Activated CD4-positive, alpha-beta memory T cell treated with anti-CD3 and anti-CD28 coated beads, Interleukin-2, amount 10 ng/mL, durations not matched to agents 7 days and 5 days (primary cell): ENCODE results near the gene TP53BP1. TPM values are rescaled to one million over a fixed set of nuclear protein-coding genes. Genes with fewer than 3 reads are reported as not detected.
"Not testable (repeated sequence)": the region's sequence is repeated elsewhere in the genome, so short reads cannot be mapped to it uniquely, and the experiment has no call there.

ENCODE experiments used
- CTCF ChIA-PET: fragments of 350-600 bp; sonication (Branson Sonifier 250); formaldehyde crosslinking; loops from one replicate; lab custom pipeline; 2021; ENCODE audit warnings: antibody characterized with exemption, inconsistent platforms; lab: Charles Lee
- POLR2A ChIA-PET: fragments of 350-600 bp; sonication (Branson Sonifier 250); formaldehyde crosslinking; loops from one replicate; lab custom pipeline; 2021; ENCODE audit warnings: antibody characterized with exemption; lab: Charles Lee
- DNase-seq: peaks from one replicate; pipeline ENCODE4 v3.0.0-alpha.2; 2020
- H3K27ac Mint-ChIP-seq: one replicate; pipeline ENCODE4 v1.8.0; 2021; ENCODE audit warnings: mild to moderate bottlenecking, mixed read lengths
- H3K27me3 Mint-ChIP-seq: one replicate; pipeline ENCODE4 v1.8.0; 2021; ENCODE audit warnings: mixed read lengths
- H3K36me3 Mint-ChIP-seq: one replicate; pipeline ENCODE4 v1.8.0; 2021; ENCODE audit warnings: low read depth, mixed read lengths
- H3K4me1 Mint-ChIP-seq: one replicate; pipeline ENCODE4 v1.8.0; 2021; ENCODE audit warnings: mixed read lengths
- H3K4me3 Mint-ChIP-seq: one replicate; pipeline ENCODE4 v1.8.0; 2021; ENCODE audit warnings: mild to moderate bottlenecking, mixed read lengths
- H3K9me3 Mint-ChIP-seq: one replicate; pipeline ENCODE4 v1.8.0; 2021; ENCODE audit warnings: mixed read lengths
- total RNA-seq, 2 experiments: library from RNA; stranded (reverse); gene quantifications; one replicate each; pipeline ENCODE4 v1.2.3, GENCODE V29; 2021

The TP53BP1 gene
- total RNA-seq, 2 experiments from 2014 or later = 26.6 to 28.1 TPM

DNA sequence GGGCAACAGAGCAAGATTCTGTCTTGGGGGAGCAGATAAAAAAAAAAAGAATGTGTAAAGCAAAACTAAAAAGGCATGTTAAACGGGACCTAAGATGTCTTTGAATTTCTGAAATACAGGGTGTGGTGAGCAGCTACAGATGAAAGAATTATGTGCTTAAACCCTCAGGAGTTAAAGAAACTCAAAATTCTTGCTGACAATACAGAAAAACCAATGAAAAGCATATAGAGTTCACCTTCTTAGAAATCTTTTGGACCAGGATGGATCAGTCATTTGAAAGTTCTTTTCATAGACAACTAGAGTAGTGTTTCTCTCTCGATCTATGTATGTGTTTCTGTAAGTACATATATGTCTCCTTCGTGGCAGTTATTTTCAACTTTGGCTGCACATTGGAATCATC, 90.7 kb downstream of the TP53BP1 start:
- DNase-seq = no peak

DNA sequence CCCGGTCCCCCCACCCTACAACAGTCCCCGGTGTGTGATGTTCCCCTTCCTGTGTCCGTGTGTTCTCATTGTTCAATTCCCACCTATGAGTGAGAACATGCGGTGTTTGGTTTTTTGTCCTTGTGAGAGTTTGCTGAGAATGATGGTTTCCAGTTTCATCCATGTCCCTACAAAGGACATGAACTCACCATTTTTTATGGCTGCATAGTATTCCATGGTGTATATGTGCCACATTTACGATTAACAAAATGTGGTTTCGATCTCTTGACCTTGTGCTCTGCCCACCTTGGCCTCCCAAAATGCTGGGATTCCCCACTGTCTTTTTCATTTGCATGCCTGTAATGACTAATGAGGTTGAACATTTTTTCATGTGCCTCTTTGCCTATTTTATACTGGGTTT, 99.4 kb downstream of the TP53BP1 start:
- H3K4me3 Mint-ChIP-seq, H3K27ac Mint-ChIP-seq, POLR2A ChIA-PET, H3K4me1 Mint-ChIP-seq, DNase-seq, CTCF ChIA-PET, H3K27me3 Mint-ChIP-seq, H3K9me3 Mint-ChIP-seq: not testable (repeated sequence)
- H3K36me3 Mint-ChIP-seq = peaks cover 63% of the 10 kb centered on the region

More for the DNA sequence above, 90.7 kb downstream of the TP53BP1 start:
- CTCF ChIA-PET = interaction anchor here (1.8 kb wide), 1 partner anchor 26 kb away, joined by 4 read pairs; no protein-coding TSS in a partner anchor
- peaks cover 5% of the 10 kb centered on the region for H3K4me1 Mint-ChIP-seq
- no peaks in the 10 kb centered on the region for H3K27me3 Mint-ChIP-seq
- H3K4me3 Mint-ChIP-seq = no peak overlapping the region
- no peak overlapping the region for H3K27ac Mint-ChIP-seq
- POLR2A ChIA-PET = no interaction called here
- no peaks in the 10 kb centered on the region for H3K9me3 Mint-ChIP-seq
- H3K36me3 Mint-ChIP-seq = peaks cover 68% of the 10 kb centered on the region

DNA sequence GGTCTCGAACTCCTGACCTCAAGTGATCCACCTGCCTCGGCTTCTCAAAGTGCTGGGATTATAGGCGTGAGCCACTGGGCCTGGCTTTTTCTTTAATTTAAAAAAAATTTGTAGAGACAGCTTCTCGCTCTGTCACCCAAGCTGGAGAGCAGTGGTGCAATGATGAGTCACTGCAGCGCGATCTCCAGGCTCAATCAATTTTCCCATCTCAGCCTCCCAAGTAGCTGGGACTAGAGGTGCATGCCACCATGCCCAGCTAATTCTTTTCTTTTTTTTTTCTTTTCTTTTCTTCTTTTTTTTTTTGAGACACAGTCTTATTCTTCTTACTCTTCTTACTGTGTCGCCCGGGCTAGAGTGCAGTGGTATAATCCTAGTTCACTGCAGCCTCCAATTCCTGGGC, 102.2 kb downstream of the TP53BP1 start:
- Mint-ChIP-seq H3K4me1 (no peaks in the 10 kb centered on the region), H3K36me3 (peaks cover 62% of the 10 kb centered on the region), H3K27me3 (no peaks in the 10 kb centered on the region), H3K9me3 (no peaks in the 10 kb centered on the region), H3K4me3 (no peak overlapping the region), H3K27ac (no peak overlapping the region)
- DNase-seq = no peak
- POLR2A ChIA-PET = no interaction called here
- CTCF ChIA-PET = interaction anchor here (0.9 to 1.1 kb wide), 2 partner anchors 13 to 19 kb away, joined by 3 to 4 read pairs; no protein-coding TSS in a partner anchor

DNA sequence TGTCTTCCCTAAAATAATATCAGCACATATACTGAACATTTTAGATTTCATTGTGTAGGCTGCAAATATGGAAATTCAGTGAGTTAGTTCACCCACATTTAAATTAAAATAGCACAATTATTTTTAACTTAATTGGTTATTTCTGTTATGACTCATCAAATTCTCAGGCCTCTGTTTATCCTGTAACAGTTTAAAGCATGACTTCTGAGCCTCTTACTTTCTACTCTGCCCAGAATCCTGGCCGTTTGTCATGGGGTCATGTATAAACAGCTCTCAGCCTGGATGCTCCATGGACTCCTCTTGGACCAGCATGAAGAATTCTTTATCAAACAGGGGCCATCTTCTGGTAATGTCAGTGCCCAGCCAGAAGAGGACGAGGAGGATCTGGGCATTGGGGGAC, 109.9 kb downstream of the TP53BP1 start:
- POLR2A ChIA-PET = no interaction called here

DNA sequence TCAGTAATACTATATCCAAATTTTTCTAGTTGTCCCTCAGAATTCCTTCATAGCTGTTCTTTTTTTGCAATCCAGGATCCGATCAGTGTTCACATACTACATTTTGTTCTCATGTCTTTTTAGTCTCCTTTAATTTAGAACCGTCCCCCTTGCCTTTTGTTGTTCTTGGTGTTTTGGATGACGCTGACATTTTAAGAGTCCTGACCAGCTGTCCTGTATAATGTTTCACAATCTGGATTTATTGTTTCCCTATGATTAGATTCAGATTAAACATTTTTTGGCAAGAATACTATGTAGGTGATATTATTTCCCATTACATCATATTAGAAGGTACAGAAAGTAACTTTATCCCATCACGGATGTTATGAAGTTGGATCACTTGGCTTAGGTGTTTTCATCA, 110.6 kb downstream of the TP53BP1 start:
- H3K36me3 Mint-ChIP-seq = peaks cover 76% of the 10 kb centered on the region
- H3K4me3 Mint-ChIP-seq = no peak overlapping the region
- no peak overlapping the region for H3K27ac Mint-ChIP-seq

More for the DNA sequence above, 109.9 kb downstream of the TP53BP1 start:
- no peaks in the 10 kb centered on the region for H3K27me3 Mint-ChIP-seq
- H3K9me3 Mint-ChIP-seq = no peaks in the 10 kb centered on the region
- no peak overlapping the region for H3K4me3 Mint-ChIP-seq
- no peak for DNase-seq
- H3K4me1 Mint-ChIP-seq = peaks cover 2% of the 10 kb centered on the region
- H3K36me3 Mint-ChIP-seq = peaks cover 75% of the 10 kb centered on the region
- H3K27ac Mint-ChIP-seq = no peak overlapping the region
- CTCF ChIA-PET = interaction anchor here (1.2 to 1.5 kb wide), 2 partner anchors 8 to 11 kb away, joined by 3 to 4 read pairs; no protein-coding TSS in a partner anchor

DNA sequence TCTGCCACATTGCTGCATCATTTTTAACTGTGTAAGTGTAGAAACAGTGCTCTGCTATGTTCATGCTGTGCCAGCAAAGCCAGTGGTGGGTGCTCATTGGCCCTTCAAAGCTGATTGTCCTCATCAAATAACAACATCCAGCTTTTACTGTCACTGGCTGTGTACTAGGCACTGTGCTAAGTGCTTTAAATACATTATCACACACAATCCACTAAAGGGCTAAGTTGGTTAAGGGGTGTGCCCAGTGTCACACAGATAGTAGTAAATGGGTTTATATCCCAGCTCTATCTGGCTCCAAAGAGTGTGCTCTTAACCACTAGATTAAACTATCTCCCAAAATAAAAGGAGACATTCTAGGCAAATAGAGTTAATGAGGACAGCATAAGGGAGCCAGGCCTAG, 114.4 kb downstream of the TP53BP1 start:
- CTCF ChIA-PET = no interaction called here
- Mint-ChIP-seq H3K4me1 (peaks cover 16% of the 10 kb centered on the region), H3K27ac (no peak overlapping the region), H3K4me3 (no peak overlapping the region), H3K27me3 (no peaks in the 10 kb centered on the region), H3K36me3 (peaks cover 57% of the 10 kb centered on the region), H3K9me3 (no peaks in the 10 kb centered on the region)
- no peak for DNase-seq
- POLR2A ChIA-PET = no interaction called here

More for the DNA sequence above, 110.6 kb downstream of the TP53BP1 start:
- CTCF ChIA-PET = interaction anchor here (1.0 to 1.3 kb wide), 2 partner anchors 9 to 10 kb away, joined by 3 to 6 read pairs; no protein-coding TSS in a partner anchor
- no peak for DNase-seq
- peaks cover 9% of the 10 kb centered on the region for H3K4me1 Mint-ChIP-seq
- POLR2A ChIA-PET = no interaction called here
- no peaks in the 10 kb centered on the region for H3K9me3 Mint-ChIP-seq
- no peaks in the 10 kb centered on the region for H3K27me3 Mint-ChIP-seq

DNA sequence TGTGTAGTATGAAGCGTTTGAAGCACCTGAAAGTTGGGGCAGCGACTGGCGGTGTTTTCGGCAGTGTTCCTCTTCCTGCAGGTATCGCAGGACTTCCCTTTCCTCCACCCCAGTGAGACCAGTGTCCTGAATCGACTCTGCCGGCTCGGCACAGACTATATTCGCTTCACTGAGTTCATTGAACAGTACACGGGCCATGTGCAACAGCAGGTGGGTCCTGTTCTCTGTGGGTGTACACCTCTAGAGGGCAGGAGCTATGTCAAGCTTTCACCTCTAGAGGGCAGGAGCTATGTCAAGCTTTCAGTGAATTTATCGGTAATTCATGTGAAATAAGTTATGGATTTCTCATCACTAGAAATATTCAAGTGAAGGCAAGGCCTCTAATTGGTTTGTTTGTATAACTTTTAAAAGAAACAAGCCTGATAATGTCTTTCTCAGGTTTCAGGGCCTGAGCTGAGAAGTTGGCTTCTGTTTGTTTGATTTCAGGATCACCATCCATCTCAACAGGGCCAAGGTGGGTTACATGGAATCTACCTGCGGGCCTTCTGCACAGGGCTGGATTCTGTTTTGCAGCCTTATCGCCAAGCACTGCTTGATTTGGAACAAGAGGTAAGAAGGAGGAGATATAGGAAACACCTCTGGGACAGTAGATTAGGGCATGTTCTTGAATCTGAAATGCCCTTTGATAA, 116.8 kb downstream of the TP53BP1 start:
- POLR2A ChIA-PET = no interaction called here
- H3K4me3 Mint-ChIP-seq = no peak overlapping the region
- no peaks in the 10 kb centered on the region for H3K27me3 Mint-ChIP-seq
- no peak overlapping the region for H3K27ac Mint-ChIP-seq
- peaks cover 46% of the 10 kb centered on the region for H3K36me3 Mint-ChIP-seq
- peaks cover 31% of the 10 kb centered on the region for H3K4me1 Mint-ChIP-seq
- DNase-seq = peak; percentile 31
- CTCF ChIA-PET = interaction anchor here (0.7 to 3.2 kb wide), 15 partner anchors 9 to 953 kb away, joined by 3 to 19 read pairs (median 4); no protein-coding TSS in a partner anchor
- H3K9me3 Mint-ChIP-seq = no peaks in the 10 kb centered on the region

DNA sequence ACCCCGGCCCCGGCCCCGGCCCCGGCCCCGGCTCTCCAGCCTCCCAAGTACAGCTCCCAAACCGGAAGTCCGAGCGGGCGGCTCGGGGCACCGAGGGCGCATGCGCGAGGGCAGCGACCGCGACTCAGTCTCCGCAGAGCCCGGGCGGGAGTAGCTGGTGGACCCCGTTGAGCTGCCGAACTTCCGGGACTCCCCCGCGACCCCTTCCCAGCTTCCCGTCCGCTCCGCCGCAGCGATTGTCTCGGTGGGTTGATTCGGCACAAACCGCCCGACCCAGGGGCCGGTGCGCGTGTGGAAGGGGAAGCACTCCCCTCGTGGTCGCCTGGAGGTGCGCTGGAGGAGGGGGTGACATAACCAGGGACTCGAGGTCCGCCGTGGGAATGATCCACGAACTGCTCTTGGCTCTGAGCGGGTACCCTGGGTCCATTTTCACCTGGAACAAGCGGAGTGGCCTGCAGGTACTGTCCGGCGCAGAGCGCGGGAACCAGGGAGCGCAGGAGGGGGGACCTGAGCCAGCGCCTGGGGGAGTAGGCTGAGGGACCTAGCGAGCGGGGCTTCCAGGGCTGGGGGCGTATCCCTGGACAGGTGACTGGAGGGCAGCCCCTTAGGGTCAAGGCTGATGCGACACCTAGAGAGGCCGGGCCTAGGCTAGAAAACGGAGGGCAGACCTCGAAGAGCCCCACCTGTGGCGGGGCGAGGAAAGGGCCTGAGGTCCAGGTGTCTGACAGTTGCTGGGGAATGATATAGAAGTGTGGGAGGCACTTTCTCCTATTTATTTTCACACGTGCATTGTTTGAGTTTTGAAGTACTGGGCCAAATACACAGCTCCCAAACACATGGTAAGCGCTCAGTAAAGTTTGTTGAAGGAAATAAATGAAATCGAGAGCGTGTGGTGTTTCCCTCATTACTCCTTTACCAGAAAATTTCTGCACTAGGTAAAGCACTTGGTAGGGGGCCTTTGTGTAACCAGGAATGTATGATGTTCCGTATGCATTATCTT, 121.7 kb downstream of the TP53BP1 start, which contains the start of the genes TUBGCP4 and ZSCAN29:
TSS of gene TUBGCP4 (plus strand) at position 127 of the 1,000 bp plus-strand sequence. CDS start at position 381, 254 bp downstream.
TSS of gene ZSCAN29 (minus strand) at position 69 of the 1,000 bp plus-strand sequence. CDS start 1,130 bp downstream, outside the sequence.
- Mint-ChIP-seq H3K36me3 (peaks cover 49% of the 10 kb centered on the region), H3K4me3 (peak within 1 kb of the TSS; percentile 87), H3K4me1 (peaks cover 52% of the 10 kb centered on the region), H3K27me3 (no peaks in the 10 kb centered on the region), H3K27ac (peak within 1 kb of the TSS; percentile 79), H3K9me3 (peaks cover 23% of the 10 kb centered on the region)
- DNase-seq = peak; percentile 82
- ChIA-PET CTCF (interaction anchor here (0.9 to 2.4 kb wide), 12 partner anchors 10 to 167 kb away, joined by 3 to 10 read pairs (median 4); partner anchors contain the start of gene LCMT2), POLR2A (interaction anchor here (0.6 to 4.0 kb wide), 19 partner anchors 9 to 457 kb away, joined by 3 to 20 read pairs (median 3); partner anchors contain the start of genes LCMT2 and PDIA3)

DNA sequence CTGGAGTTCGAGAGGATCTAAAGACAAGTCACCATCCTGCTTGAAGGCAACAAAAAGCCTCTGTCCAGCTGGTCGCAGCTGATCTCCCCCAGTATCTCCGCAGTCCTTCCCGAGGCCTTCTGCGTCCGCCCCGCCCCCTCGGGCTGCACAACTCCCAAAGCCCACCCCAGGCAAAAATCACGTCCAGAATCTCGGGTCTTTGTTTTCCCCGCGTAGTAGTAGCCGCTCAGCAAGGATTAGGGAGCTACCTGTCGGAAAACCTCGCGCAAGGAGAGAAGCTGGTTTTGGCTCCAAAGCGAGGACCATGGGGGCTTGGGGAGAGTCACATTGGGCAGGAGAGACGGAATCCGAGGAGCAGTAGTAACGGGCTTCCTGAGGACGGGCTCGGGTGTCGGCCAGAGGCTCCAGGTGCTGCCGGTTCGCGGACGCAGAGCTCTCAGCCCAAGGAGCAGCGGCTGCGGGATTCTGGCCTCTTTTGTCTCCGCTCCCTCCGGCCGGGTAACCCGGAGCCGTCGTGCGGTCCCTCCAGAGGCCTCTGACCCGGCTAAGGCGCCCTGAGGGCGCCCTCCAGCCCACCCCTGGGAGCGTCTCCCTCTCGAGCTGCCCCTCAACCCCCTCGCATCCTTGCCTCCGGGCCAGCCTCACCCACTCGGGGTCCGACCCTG, 122.5 kb downstream of the TP53BP1 start:
- CTCF ChIA-PET = interaction anchor here (0.6 to 2.4 kb wide), 9 partner anchors 11 to 1209 kb away, joined by 3 to 10 read pairs (median 3); partner anchors contain the start of gene LCMT2
- Mint-ChIP-seq H3K27me3 (no peaks in the 10 kb centered on the region), H3K4me1 (peaks cover 50% of the 10 kb centered on the region), H3K4me3 (peak overlapping the region; percentile 87), H3K36me3 (peaks cover 53% of the 10 kb centered on the region), H3K27ac (peak overlapping the region; percentile 65), H3K9me3 (peaks cover 25% of the 10 kb centered on the region)
- no peak for DNase-seq
- POLR2A ChIA-PET = interaction anchor here (0.6 to 4.0 kb wide), 17 partner anchors 9 to 458 kb away, joined by 3 to 20 read pairs (median 3); partner anchors contain the start of genes LCMT2 and PDIA3

DNA sequence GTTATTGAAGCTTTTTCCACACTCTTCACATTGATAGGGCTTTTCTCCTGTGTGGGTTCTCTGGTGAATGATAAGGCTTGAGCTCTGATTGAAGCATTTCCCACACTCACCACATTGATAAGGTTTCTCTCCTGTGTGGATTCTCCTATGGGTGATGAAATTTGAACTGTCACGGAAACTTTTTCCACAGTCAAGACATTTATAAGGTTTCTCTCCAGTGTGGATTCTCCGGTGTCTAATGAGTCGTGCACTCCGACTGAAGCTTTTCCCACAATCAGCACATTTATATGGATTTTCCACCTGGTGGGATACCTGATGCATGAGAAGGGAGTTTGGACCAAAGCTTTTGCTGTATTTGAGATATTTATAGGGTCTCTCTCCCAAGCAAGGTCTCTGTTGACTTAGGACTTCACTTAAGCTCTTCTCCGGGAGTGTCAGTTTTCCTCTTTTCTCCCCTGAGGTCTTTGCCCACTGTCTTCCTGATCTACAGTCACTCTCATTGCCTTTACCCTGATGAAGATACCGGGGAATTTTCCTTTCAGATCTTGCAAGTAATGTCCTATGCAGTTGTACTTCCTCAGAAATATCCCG, 131.5 kb downstream of the TP53BP1 start:
- DNase-seq = no peak
- Mint-ChIP-seq H3K4me1 (peaks cover 4% of the 10 kb centered on the region), H3K27me3 (no peaks in the 10 kb centered on the region), H3K36me3 (peaks cover 87% of the 10 kb centered on the region), H3K4me3 (no peak overlapping the region), H3K9me3 (peaks cover 61% of the 10 kb centered on the region), H3K27ac (no peak overlapping the region)
- CTCF ChIA-PET = interaction anchor here (1.1 to 1.7 kb wide), 2 partner anchors 14 to 15 kb away, joined by 3 to 9 read pairs; no protein-coding TSS in a partner anchor
- POLR2A ChIA-PET = interaction anchor here (1.8 kb wide), 1 partner anchor 9 kb away, joined by 15 read pairs; the partner anchor contains the start of genes TUBGCP4 and ZSCAN29

GRCh38 chr15:43360821-43361220, 132.1 kb downstream of the TP53BP1 start:
- DNase-seq = no peak
- Mint-ChIP-seq H3K27me3 (no peaks in the 10 kb centered on the region), H3K36me3 (peaks cover 86% of the 10 kb centered on the region), H3K4me1 (peaks cover 2% of the 10 kb centered on the region), H3K9me3 (peaks cover 63% of the 10 kb centered on the region), H3K27ac (no peak overlapping the region), H3K4me3 (no peak overlapping the region)
- CTCF ChIA-PET = interaction anchor here (1.1 to 1.7 kb wide), 2 partner anchors 13 to 16 kb away, joined by 3 to 9 read pairs; no protein-coding TSS in a partner anchor
- POLR2A ChIA-PET = interaction anchor here (1.8 kb wide), 1 partner anchor 10 kb away, joined by 15 read pairs; the partner anchor contains the start of genes TUBGCP4 and ZSCAN29
